ENCODE results near the gene PSMA1. TPM values are rescaled to one million over a fixed set of nuclear protein-coding genes. Genes with fewer than 3 reads are reported as not detected.
"Not testable (repeated sequence)": the region's sequence is repeated elsewhere in the genome, so short reads cannot be mapped to it uniquely, and the experiment has no call there.

Gene PSMA1
- 136 TPM for total RNA-seq
- long read RNA-seq, transcript PSMA1-201 (10 exons, 1,505 nt), result major isoform, 96 of 115 reads
- long read RNA-seq, partial matches to known transcripts, result 3 of 115 reads
- long read RNA-seq, other reads (novel, unspliced or antisense), result 14 of 115 reads

- DNase-seq (ENCODE audit: low spot score), result peak; percentile 98
- intact Hi-C loops (cut with DNase I), result loop anchor here (1.0 kb wide), 1 partner anchor 20 kb away; no protein-coding TSS in a partner anchor
Measured at GRCh38 chr11:14519917-14520746, at the start of gene PSMA1. TSS of gene PSMA1 (minus strand) at chr11:14520386. CDS start at chr11:14520299, 87 bp downstream.

DNA sequence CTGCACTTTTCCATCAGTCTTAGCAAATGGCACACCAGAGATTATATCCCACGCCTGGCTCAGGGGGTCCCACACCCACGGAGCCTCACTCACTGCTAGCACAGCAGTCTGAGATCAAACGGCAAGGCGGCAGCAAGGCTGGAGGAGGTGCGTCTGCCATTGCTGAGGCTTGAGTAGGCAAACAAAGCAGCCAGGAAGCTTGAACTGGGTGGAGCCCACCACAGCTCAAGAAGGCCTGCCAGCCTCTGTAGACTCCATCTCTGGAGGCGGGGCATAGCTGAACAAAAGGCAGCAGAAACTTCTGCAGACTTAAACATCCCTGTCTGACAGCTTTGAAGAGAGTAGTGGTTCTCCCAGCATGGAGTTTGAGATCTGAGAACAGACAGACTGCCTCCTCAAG, 49.3 kb upstream of the PSMA1 start:
- DNase-seq (ENCODE audit: low spot score); intact Hi-C loops (cut with DNase I): not testable (repeated sequence)

DNA sequence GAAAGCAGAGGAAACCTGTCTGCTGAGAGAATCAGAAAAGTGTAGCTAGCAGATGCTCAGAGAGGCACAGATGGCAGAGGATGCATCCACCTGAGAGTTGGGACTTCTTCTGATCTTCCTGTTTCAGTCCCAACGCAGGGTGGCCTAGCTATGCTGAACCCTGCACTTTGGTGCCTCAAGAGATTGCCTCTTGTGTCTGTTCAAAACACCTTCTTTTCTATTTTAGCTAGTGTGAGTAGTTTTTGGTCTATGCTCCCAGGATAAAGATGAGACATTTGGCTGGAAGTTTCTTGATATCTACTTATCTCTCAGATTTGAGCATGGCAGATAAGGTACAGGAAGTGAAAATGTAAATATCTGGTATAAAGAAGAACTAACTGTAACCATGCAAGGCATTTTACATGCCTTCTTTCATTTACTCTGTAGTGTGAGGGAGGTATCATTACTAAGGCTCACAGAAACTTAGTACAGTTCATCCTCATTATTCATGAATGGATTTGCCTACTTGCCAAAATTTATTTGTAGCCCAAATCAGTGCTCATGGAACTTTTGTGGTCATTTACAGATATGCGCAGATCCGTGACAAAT, 47.0 kb upstream of the PSMA1 start:
- intact Hi-C loops (cut with DNase I), result no loop called here
- DNase-seq (ENCODE audit: low spot score), result no peak

DNA sequence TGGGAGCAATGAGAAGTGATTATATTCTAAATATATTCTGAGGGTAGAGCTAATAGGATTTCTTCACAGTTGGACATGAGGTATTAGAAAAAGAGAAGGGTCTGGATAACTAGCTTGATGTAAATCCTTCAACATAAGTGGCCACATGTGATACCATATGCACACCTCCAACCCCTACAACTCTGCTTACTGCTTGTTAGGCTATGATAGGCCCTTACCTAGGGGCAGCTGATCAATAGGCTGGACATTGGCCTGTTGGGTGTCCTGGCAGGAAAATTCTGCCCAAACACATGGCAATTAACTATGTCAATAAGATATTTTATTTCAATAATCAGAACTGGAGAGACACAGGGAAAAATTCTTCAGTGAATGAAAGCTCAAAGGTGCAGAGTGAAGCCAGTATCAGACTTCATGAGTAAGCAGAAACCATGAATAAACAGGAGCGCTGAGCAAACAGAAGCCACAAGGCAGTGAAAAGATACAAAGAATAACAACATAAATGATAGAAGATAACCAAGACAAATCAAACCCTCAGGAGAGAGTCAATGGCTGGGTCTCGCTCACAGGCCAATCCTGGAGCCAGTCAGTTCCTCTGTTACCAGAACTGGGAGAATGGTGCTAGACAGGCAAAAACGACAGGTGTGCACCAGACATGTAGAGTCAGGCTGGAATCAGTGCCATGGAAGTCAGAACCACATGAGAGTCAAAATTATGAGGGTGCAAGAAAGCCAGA, 46.3 kb upstream of the PSMA1 start:
- DNase-seq (ENCODE audit: low spot score), result no peak
- intact Hi-C loops (cut with DNase I), result no loop called here

DNA sequence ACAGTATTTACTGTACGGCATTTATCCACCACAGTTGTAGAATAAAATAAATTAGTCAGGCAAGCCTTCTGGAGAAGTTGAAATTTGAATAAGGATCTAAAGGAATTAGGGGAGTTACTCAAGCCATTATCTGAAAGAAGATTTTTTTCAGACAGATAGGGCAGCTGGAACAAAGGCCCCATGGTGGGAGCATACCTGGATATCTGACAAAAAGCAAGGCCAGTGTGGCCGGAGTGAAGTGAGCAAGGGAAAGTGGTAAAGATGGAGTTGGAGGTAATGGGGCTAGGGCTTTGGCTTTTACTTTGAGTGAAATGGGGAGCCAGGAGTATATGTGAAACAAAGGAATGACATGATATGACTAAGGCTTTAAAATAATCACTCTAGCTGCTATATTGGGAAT, 45.7 kb upstream of the PSMA1 start:
- DNase-seq (ENCODE audit: low spot score), result no peak
- intact Hi-C loops (cut with DNase I), result no loop called here

DNA sequence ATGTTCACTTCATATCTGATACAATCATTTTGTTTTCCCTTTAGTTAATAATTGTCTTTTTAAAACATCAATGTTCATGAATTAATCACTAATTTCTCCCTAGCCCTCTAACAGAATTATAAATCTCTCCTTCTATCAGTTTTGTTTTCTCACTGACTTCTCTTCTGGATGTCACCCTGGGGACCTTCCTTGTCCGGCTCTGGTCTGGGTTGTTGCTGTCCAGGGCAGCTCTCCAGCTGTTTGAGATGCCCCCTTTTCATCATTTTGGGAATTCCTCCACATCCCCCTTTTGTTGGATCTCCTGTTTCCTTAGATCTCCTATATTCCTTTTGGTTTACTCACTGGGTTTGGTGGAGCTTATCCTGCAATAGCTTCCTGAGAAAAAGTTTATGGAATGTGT, 35.6 kb upstream of the PSMA1 start:
- DNase-seq (ENCODE audit: low spot score), result no peak
- intact Hi-C loops (cut with DNase I), result no loop called here

- DNase-seq (ENCODE audit: low spot score), result no peak
- intact Hi-C loops (cut with DNase I), result no loop called here
Measured at GRCh38 chr11:14554959-14555358, 34.8 kb upstream of the PSMA1 start.

GRCh38 chr11:14552089-14552488, 31.9 kb upstream of the PSMA1 start:
- intact Hi-C loops (cut with DNase I), result no loop called here
- no peak for DNase-seq (ENCODE audit: low spot score)

- intact Hi-C loops (cut with DNase I), result no loop called here
- DNase-seq (ENCODE audit: low spot score), result no peak
Measured at GRCh38 chr11:14551380-14551779, 31.2 kb upstream of the PSMA1 start.

GRCh38 chr11:14549891-14550290, 29.7 kb upstream of the PSMA1 start:
- intact Hi-C loops (cut with DNase I), result no loop called here
- no peak for DNase-seq (ENCODE audit: low spot score)

GRCh38 chr11:14547440-14547839, 27.3 kb upstream of the PSMA1 start:
- DNase-seq (ENCODE audit: low spot score), result no peak
- intact Hi-C loops (cut with DNase I), result no loop called here

DNA sequence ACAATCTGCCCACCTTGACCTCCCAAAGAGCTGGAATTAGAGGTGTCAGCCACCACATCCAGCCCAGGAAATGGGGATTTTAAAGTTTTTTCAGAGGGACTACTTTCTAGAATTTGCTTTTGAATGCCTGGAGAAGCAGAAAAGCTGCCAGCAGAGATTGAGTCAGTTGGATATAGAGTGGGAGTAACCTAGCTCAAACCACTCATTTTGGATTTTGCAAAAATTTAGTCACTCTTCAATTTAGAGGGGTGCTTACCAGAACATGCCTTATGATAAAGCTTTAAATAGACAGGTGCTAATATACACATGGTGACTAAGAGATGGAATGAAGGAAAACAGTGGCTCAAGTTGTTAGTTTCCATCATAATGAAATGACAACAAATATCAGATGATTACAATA, 26.5 kb upstream of the PSMA1 start:
- DNase-seq (ENCODE audit: low spot score), result no peak
- intact Hi-C loops (cut with DNase I), result no loop called here

DNA sequence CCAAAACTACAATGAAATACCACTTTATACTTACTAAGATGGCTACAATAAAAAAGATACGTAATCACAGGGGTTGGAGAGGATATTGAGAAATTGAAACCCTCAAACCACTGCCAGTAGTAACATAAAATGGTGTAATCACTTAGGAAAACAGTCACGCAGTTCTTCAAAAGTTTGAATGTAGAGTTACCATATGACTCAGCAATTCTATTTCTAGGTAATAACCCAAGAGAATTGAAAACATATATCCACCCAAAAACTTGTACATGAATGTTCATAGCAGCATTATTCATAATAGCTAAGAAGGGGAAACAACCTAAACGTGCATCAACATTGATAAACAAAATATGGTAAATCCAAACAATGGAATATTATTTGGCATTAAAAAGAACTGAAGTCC, 24.4 kb upstream of the PSMA1 start:
- intact Hi-C loops (cut with DNase I), result no loop called here
- no peak for DNase-seq (ENCODE audit: low spot score)

GRCh38 chr11:14543260-14543659, 23.1 kb upstream of the PSMA1 start:
- no peak for DNase-seq (ENCODE audit: low spot score)
- intact Hi-C loops (cut with DNase I), result no loop called here

GRCh38 chr11:14542324-14542723, 22.1 kb upstream of the PSMA1 start:
- DNase-seq (ENCODE audit: low spot score), result no peak
- intact Hi-C loops (cut with DNase I), result no loop called here

- no peak for DNase-seq (ENCODE audit: low spot score)
- intact Hi-C loops (cut with DNase I), result no loop called here
Measured at GRCh38 chr11:14541192-14541947, 21.2 kb upstream of the PSMA1 start.

DNA sequence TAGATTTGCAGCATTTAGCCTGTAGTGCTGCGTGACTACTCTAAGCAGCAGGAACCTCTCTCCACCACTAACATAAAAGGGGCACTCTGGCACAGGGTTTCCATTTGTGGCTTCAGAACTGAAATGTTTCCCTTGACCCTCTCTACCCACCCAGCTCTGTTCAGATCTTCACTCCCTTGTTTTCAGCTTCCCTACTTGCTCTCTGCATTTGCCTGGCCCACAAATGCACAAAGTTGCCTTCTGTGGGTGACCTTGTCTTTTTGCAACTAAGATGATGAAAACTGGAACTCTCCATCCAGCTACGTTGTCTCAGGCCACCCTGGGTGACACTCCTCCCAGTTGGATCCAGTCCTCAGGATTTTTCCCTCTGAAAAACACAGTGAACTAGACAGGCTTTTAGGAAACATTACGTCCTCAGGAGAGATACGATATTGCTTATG, 19.8 kb upstream of the PSMA1 start:
- DNase-seq (ENCODE audit: low spot score), result no peak
- intact Hi-C loops (cut with DNase I), result loop anchor here (5.0 to 10.0 kb wide), 4 partner anchors 102 to 535 kb away; partner anchors contain the start of genes CALCB, CYP2R1 and PDE3B

DNA sequence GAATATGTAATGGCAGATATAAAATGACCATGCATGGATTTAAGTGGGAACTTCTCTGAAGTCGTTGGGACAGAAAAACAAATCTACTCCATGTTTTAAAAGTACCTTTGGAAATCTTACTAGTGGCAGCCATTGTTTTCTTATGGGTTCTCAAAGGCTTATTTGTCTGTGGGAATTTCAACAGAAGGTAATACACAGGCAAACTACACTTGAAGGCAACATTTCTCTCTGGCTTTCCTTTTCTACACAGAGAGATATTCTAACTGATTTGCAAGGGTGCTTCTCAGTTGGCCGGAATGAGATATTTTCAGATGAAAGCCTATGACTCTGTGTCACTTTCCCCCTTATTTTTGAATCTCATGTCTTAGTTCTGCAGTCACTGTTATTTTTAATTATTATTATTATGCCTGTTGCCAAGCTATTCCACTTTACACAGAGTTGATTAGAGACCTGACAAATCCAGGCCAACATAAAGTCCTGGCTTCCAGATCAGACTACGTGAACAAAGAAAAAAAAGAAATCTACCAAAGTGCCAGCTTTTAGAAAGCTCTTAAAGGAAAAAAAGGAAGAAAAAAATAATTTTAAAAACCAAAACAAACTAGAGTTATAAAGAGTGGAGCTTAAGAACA, 18.9 kb upstream of the PSMA1 start:
- no peak for DNase-seq (ENCODE audit: low spot score)
- intact Hi-C loops (cut with DNase I), result loop anchor here (5.0 to 10.0 kb wide), 4 partner anchors 103 to 536 kb away; partner anchors contain the start of genes CALCB, CYP2R1 and PDE3B

All from cardiac septum (tissue), 1 donor.